Measurements from ENCODE around the gene NOC3L.

NOC3L gene

GRCh38 chr10:94362360-94363250 lies at the start of gene NOC3L:
Gene NOC3L, minus strand, starts transcription at chr10:94362939. Its CDS starts 101 bp downstream, at chr10:94362838.
- H3K27ac ChIP-seq (ENCODE audit: low read depth, low read length), result peak within 1 kb of the TSS; percentile 10; the same call in 1 of the 2 replicates
- peak within 1 kb of the TSS; percentile 89 for H3K4me2 ChIP-seq (ENCODE audit: low read depth, low read length, poor library complexity, severe bottlenecking)
- H2AFZ ChIP-seq (ENCODE audit: low read depth, low read length, severe bottlenecking), result peak within 1 kb of the TSS; percentile 82
- H3K9me2 ChIP-seq (replicated peaks; ENCODE audit: insufficient read depth, low read length), result no peaks in the 10 kb centered on the region
- peaks cover 3% of the 10 kb centered on the region for H3K36me3 ChIP-seq (ENCODE audit: low read length)
- H3K9me3 ChIP-seq (ENCODE audit: insufficient read depth, low read length), result no peaks in the 10 kb centered on the region
- H3K4me3 ChIP-seq (ENCODE audit: insufficient read depth, low read length, poor library complexity, severe bottlenecking), result peak within 1 kb of the TSS; percentile 77
- no peaks in the 10 kb centered on the region for H3F3A ChIP-seq (ENCODE audit: insufficient read depth)
- no peaks in the 10 kb centered on the region for H4K20me1 ChIP-seq (ENCODE audit: low read depth, low read length)
- TF ChIP-seq EZH2phosphoT487 (conservative IDR thresholded peaks at IDR 0.05; ENCODE audit: low read length) (no peak), CTCF (IDR thresholded peaks at IDR 0.05; ENCODE audit: insufficient read depth, low read length, poor library complexity, severe bottlenecking) (peak; percentile 71)
- H3K27me3 ChIP-seq (ENCODE audit: low read length), result no peaks in the 10 kb centered on the region
- peak within 1 kb of the TSS; percentile 75 for H3K9ac ChIP-seq (ENCODE audit: low read length)
- peaks cover 24% of the 10 kb centered on the region for H3K79me2 ChIP-seq (ENCODE audit: insufficient read depth, low read length)

- no peak for TF ChIP-seq EZH2phosphoT487 (conservative IDR thresholded peaks at IDR 0.05; ENCODE audit: low read length)
- TF ChIP-seq CTCF (IDR thresholded peaks at IDR 0.05; ENCODE audit: insufficient read depth, low read length, poor library complexity, severe bottlenecking), result no peak
- H4K20me1 ChIP-seq (ENCODE audit: low read depth, low read length), result no peaks in the 10 kb centered on the region
- no peak overlapping the region for H3K4me2 ChIP-seq (ENCODE audit: low read depth, low read length, poor library complexity, severe bottlenecking)
- H3F3A ChIP-seq (ENCODE audit: insufficient read depth), result no peaks in the 10 kb centered on the region
- no peaks in the 10 kb centered on the region for H3K9me2 ChIP-seq (replicated peaks; ENCODE audit: insufficient read depth, low read length)
- H3K4me3 ChIP-seq (ENCODE audit: insufficient read depth, low read length, poor library complexity, severe bottlenecking), result no peak overlapping the region
- H3K9me3 ChIP-seq (ENCODE audit: insufficient read depth, low read length), result no peaks in the 10 kb centered on the region
- no peak overlapping the region for H3K27ac ChIP-seq (ENCODE audit: low read depth, low read length)
- H3K36me3 ChIP-seq (ENCODE audit: low read length), result no peaks in the 10 kb centered on the region
- no peak overlapping the region for H3K9ac ChIP-seq (ENCODE audit: low read length)
- no peak overlapping the region for H2AFZ ChIP-seq (ENCODE audit: low read depth, low read length, severe bottlenecking)
- no peaks in the 10 kb centered on the region for H3K79me2 ChIP-seq (ENCODE audit: insufficient read depth, low read length)
- no peaks in the 10 kb centered on the region for H3K27me3 ChIP-seq (ENCODE audit: low read length)
Measured at GRCh38 chr10:94412449-94412848, 49.7 kb upstream of the NOC3L start.

- Histone ChIP-seq H3K79me2 (ENCODE audit: insufficient read depth, low read length) (no peaks in the 10 kb centered on the region), H3K36me3 (ENCODE audit: low read length) (no peaks in the 10 kb centered on the region), H3K9me3 (ENCODE audit: insufficient read depth, low read length) (no peaks in the 10 kb centered on the region), H3K9me2 (replicated peaks; ENCODE audit: insufficient read depth, low read length) (no peaks in the 10 kb centered on the region), H3F3A (ENCODE audit: insufficient read depth) (no peaks in the 10 kb centered on the region), H4K20me1 (ENCODE audit: low read depth, low read length) (no peaks in the 10 kb centered on the region), H3K27me3 (ENCODE audit: low read length) (no peaks in the 10 kb centered on the region), H2AFZ (ENCODE audit: low read depth, low read length, severe bottlenecking) (no peak overlapping the region), H3K9ac (ENCODE audit: low read length) (no peak overlapping the region), H3K27ac (ENCODE audit: low read depth, low read length) (no peak overlapping the region), H3K4me2 (ENCODE audit: low read depth, low read length, poor library complexity, severe bottlenecking) (no peak overlapping the region), H3K4me3 (ENCODE audit: insufficient read depth, low read length, poor library complexity, severe bottlenecking) (no peak overlapping the region)
- TF ChIP-seq CTCF (IDR thresholded peaks at IDR 0.05; ENCODE audit: insufficient read depth, low read length, poor library complexity, severe bottlenecking), result no peak
- TF ChIP-seq EZH2phosphoT487 (conservative IDR thresholded peaks at IDR 0.05; ENCODE audit: low read length), result no peak
Measured at GRCh38 chr10:94411304-94411703, 48.6 kb upstream of the NOC3L start.

Data from SU-DHL-6 (cell line).